Brain microvascular endothelial cell (primary cell): Measurements from ENCODE around the gene S100B.

Experiments used
- DNase-seq: peaks from one replicate; pipeline ENCODE4 v3.0.0-alpha.2; 2020
- H3K27ac ChIP-seq: fragments of 250-450 bp; sonication (Bioruptor Pico); 2 replicates; pipeline ENCODE4 v1.5.1; 2020; ENCODE audit warnings: mild to moderate bottlenecking, moderate library complexity
- H3K27me3 ChIP-seq: fragments of 250-450 bp; sonication (Bioruptor Pico); replicated peaks from 2 replicates; pipeline ENCODE4 v1.5.1; 2020; ENCODE audit warnings: mild to moderate bottlenecking
- H3K36me3 ChIP-seq: fragments of 250-450 bp; sonication (Bioruptor Pico); replicated peaks from 2 replicates; pipeline ENCODE4 v1.5.1; 2020; ENCODE audit warnings: mild to moderate bottlenecking
- H3K4me3 ChIP-seq: 2 replicates; pipeline ENCODE4 v1.5.1; 2011; ENCODE audit warnings: low read depth, mild to moderate bottlenecking, control low read depth, low read length, moderate library complexity
- CTCF ChIP-seq: IDR thresholded peaks from 2 replicates; pipeline ENCODE4 v1.5.1; 2011; ENCODE audit warnings: low read depth, mild to moderate bottlenecking, moderate library complexity, low read length, control low read depth, inconsistent platforms; ENCODE audit errors: missing control alignments
- in situ Hi-C: cut with HindIII; loops from 2 replicates; pipeline ENCODE4 v1.10.0; 2017; ENCODE audit warnings: low sequenced_read_pairs, low pct_ligation_motif_present

The S100B gene

GRCh38 chr21:46597896-46598343, 7.0 kb downstream of the S100B start:
- no peak for TF ChIP-seq CTCF
- Histone ChIP-seq H3K27me3 (no peaks in the 10 kb centered on the region), H3K27ac (no peak overlapping the region), H3K36me3 (no peaks in the 10 kb centered on the region), H3K4me3 (no peak overlapping the region)
- in situ Hi-C loops, result no loop called here
- DNase-seq, result no peak

GRCh38 chr21:46597031-46597430, 7.9 kb downstream of the S100B start:
- DNase-seq, result no peak
- in situ Hi-C loops, result no loop called here

GRCh38 chr21:46596201-46596600, 8.7 kb downstream of the S100B start:
- H3K27ac ChIP-seq, result no peak overlapping the region
- no peak for TF ChIP-seq CTCF
- H3K36me3 ChIP-seq, result no peaks in the 10 kb centered on the region
- in situ Hi-C loops, result no loop called here
- H3K4me3 ChIP-seq, result no peak overlapping the region
- H3K27me3 ChIP-seq, result no peaks in the 10 kb centered on the region
- no peak for DNase-seq

More at GRCh38 chr21:46597031-46597430, 7.9 kb downstream of the S100B start:
- no peaks in the 10 kb centered on the region for H3K27me3 ChIP-seq
- TF ChIP-seq CTCF, result no peak
- no peaks in the 10 kb centered on the region for H3K36me3 ChIP-seq
- H3K4me3 ChIP-seq, result no peak overlapping the region
- H3K27ac ChIP-seq, result no peak overlapping the region

- in situ Hi-C loops, result no loop called here
These were observed 10.6 kb downstream of the S100B start for GRCh38 chr21:46594276-46594675.

GRCh38 chr21:46585191-46585953, 19.5 kb downstream of the S100B start:
- no peak for DNase-seq
- in situ Hi-C loops, result no loop called here
- no peak for TF ChIP-seq CTCF
- Histone ChIP-seq H3K4me3 (no peak overlapping the region), H3K27me3 (no peaks in the 10 kb centered on the region), H3K36me3 (peaks cover 9% of the 10 kb centered on the region), H3K27ac (no peak overlapping the region)

More at GRCh38 chr21:46594276-46594675, 10.6 kb downstream of the S100B start:
- no peaks in the 10 kb centered on the region for H3K36me3 ChIP-seq
- H3K4me3 ChIP-seq, result no peak overlapping the region
- no peak overlapping the region for H3K27ac ChIP-seq
- DNase-seq, result no peak
- no peaks in the 10 kb centered on the region for H3K27me3 ChIP-seq
- no peak for TF ChIP-seq CTCF
